ENCODE measurements around the gene KCNAB2.

KCNAB2 gene

DNA sequence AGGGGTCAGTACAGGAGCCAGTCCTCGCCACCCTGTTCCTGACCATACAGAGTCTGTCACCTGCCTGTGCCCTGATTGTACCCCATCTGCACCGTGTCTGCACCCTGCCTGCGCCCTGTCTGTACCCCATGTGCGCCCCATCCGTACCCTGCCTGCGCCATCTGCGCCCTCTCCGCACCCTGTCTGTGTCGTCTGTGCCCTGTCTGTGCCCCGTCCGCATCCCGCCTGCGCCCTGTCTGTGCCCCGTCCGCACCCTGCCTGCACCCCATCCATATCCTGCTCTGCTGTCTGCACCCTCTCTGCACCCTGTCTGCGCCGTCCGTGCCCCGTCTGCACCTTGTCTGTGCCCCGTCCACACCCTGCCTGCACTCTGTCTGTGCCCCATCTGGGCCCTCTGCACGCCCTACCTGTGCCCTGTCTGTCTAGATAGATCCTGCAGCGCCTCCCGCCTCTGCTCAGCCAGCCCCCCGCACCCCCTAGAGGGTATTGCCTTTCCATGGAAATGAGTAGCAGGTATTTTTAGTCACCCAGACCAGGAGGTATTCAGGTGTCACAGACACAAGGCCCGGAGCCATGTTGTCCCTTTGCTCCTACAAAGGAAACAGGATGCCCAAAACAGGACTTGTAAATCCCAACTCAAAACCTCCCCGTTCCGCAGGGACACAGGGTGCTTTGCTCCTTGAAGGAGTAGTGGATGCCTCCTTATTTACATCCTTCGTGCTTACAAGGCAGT lies 45.8 kb upstream of the KCNAB2 start:
- H3K27me3 Mint-ChIP-seq (ENCODE audit: low read depth) = peaks cover 13% of the 10 kb centered on the region
- no peak overlapping the region for H3K4me3 Mint-ChIP-seq
- H3K27ac Mint-ChIP-seq = no peak overlapping the region
- no peaks in the 10 kb centered on the region for H3K9me3 Mint-ChIP-seq
- TF ChIP-seq, protein P1, sequence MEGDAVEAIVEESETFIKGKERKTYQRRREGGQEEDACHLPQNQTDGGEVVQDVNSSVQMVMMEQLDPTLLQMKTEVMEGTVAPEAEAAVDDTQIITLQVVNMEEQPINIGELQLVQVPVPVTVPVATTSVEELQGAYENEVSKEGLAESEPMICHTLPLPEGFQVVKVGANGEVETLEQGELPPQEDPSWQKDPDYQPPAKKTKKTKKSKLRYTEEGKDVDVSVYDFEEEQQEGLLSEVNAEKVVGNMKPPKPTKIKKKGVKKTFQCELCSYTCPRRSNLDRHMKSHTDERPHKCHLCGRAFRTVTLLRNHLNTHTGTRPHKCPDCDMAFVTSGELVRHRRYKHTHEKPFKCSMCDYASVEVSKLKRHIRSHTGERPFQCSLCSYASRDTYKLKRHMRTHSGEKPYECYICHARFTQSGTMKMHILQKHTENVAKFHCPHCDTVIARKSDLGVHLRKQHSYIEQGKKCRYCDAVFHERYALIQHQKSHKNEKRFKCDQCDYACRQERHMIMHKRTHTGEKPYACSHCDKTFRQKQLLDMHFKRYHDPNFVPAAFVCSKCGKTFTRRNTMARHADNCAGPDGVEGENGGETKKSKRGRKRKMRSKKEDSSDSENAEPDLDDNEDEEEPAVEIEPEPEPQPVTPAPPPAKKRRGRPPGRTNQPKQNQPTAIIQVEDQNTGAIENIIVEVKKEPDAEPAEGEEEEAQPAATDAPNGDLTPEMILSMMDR (IDR thresholded peaks at IDR 0.05; ENCODE audit: unreplicated experiment in 3 of 3) = no peak
- peaks cover 21% of the 10 kb centered on the region for H3K4me1 Mint-ChIP-seq
- H3K36me3 Mint-ChIP-seq (ENCODE audit: low read depth) = no peaks in the 10 kb centered on the region

DNA sequence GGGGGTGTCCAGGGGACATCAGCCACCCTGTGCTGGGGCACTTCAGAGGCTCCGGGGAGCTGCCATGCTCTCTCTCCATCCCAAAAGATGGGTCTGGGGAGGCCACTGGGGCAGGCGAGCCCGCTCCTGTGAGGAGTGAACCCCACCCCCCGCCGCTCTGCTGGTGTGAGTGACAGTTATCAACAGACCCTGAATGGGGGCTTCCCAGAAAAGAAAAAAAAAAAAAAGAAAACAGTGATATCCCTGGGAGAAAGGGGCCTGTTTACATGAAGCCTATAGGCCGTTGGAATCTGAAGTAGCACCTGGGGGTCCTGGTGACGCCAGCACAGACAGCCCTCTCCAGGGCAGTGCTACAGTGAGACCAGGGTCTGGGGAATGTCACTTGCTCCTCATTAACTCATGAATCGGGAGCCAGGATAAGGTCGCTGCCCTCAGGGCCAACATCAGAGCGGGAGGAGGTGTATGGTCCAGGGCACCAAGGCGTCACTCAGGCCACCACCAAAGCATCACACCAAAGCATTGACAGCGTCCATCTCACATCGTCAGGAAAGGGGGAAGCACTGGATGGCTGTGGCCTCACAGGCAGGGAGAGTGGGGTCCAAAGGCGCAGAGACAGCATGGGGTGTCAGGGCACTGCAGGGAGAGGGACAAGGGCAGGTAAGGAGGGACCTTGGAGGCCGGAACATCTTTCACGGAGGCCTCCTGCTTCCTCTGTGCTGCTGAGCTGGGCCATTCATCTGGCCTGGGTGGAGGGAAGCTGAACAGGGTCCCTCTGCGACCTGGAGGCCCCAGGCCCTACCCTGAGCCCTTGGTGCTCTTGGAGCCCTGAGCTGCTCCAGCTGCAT lies 45.0 kb upstream of the KCNAB2 start:
- TF ChIP-seq, protein P1 (IDR thresholded peaks at IDR 0.05; ENCODE audit: unreplicated experiment in 3 of 3) = no peak
- H3K9me3 Mint-ChIP-seq = no peaks in the 10 kb centered on the region
- H3K27ac Mint-ChIP-seq = no peak overlapping the region
- peaks cover 13% of the 10 kb centered on the region for H3K27me3 Mint-ChIP-seq (ENCODE audit: low read depth)
- peaks cover 21% of the 10 kb centered on the region for H3K4me1 Mint-ChIP-seq
- peak overlapping the region in 1 of 3 experiments; percentile 46 for H3K4me3 Mint-ChIP-seq
- no peaks in the 10 kb centered on the region for H3K36me3 Mint-ChIP-seq (ENCODE audit: low read depth)

DNA sequence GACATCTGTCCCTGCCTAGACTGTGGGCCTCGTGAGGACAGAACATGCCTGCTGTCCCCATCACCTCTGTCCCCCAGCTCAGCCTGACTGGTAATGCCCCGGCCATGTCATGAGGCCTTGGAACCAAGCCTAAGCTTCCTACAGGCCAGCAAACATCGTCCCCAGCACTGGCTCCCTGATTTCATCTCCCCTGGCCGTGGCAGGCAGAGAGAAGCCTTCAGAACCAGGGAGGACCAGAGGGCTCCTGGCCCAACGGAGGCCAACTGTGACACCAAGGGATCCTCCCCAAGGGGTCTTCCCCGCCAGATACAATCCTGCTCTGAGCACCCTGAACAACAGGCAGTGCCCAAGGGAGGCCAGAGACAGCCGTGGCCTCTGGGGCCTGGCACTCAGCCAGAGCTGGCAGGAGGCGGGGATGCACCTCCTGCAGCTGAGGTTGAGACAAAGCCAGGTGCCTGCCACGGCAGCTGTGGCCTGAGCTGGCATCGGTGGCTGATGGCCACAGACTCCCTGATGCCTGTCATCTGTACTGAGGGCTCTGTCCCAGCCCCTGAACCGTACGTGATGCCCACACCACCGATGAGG lies 43.6 kb upstream of the KCNAB2 start:
- peaks cover 21% of the 10 kb centered on the region for H3K4me1 Mint-ChIP-seq
- no peaks in the 10 kb centered on the region for H3K9me3 Mint-ChIP-seq

DNA sequence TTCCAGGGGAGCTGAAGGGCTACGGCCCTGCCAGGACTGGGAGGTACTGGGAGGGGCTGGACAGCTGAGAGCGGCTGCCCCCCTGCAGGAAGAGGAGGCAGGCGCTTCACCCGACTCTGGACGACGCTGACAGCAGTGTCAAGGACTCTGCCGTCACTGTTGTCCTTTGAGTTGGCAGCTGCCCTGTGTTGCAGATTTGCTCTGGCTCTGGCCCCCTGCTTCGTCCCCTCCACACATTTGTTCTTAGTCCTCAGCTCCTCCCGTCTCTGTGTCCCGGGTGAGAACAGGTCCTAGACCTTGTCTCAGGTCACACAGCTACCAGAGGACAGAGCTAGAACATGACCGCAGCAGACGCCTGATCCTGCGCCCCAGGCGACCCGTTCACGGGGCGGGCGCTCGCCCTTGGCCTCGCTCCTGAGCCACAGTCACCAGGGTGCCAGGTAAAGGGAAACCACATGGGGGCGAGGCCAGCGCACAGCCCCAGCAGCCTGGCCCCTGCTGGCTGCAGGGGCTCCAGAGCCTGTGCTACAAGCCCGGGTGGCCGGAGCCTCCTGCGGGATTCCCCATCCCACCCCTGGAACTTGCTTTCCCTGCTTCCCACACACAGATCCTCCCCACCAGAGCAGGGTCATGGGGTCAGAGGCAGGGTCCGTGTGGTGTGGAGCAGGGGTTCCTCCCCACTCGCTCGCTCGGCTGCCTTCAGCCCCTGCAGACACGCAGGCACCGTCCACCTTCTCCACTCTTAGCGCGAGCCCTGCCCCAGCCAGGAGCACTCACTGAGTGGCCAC lies 42.8 kb upstream of the KCNAB2 start:
- no peaks in the 10 kb centered on the region for H3K36me3 Mint-ChIP-seq (ENCODE audit: low read depth)
- no peak overlapping the region for H3K4me3 Mint-ChIP-seq
- peaks cover 11% of the 10 kb centered on the region for H3K27me3 Mint-ChIP-seq (ENCODE audit: low read depth)
- TF ChIP-seq, protein P1 (IDR thresholded peaks at IDR 0.05; ENCODE audit: unreplicated experiment in 3 of 3) = no peak
- H3K9me3 Mint-ChIP-seq = no peaks in the 10 kb centered on the region
- peak overlapping the region in 2 of 3 experiments; percentile 3 to 23 for H3K27ac Mint-ChIP-seq
- peaks cover 21% of the 10 kb centered on the region for H3K4me1 Mint-ChIP-seq

More for the DNA sequence above, 43.6 kb upstream of the KCNAB2 start:
- Mint-ChIP-seq H3K4me3 (no peak overlapping the region), H3K36me3 (ENCODE audit: low read depth) (no peaks in the 10 kb centered on the region), H3K27ac (no peak overlapping the region), H3K27me3 (ENCODE audit: low read depth) (peaks cover 13% of the 10 kb centered on the region)
- TF ChIP-seq, protein P1 (IDR thresholded peaks at IDR 0.05; ENCODE audit: unreplicated experiment in 3 of 3) = no peak

DNA sequence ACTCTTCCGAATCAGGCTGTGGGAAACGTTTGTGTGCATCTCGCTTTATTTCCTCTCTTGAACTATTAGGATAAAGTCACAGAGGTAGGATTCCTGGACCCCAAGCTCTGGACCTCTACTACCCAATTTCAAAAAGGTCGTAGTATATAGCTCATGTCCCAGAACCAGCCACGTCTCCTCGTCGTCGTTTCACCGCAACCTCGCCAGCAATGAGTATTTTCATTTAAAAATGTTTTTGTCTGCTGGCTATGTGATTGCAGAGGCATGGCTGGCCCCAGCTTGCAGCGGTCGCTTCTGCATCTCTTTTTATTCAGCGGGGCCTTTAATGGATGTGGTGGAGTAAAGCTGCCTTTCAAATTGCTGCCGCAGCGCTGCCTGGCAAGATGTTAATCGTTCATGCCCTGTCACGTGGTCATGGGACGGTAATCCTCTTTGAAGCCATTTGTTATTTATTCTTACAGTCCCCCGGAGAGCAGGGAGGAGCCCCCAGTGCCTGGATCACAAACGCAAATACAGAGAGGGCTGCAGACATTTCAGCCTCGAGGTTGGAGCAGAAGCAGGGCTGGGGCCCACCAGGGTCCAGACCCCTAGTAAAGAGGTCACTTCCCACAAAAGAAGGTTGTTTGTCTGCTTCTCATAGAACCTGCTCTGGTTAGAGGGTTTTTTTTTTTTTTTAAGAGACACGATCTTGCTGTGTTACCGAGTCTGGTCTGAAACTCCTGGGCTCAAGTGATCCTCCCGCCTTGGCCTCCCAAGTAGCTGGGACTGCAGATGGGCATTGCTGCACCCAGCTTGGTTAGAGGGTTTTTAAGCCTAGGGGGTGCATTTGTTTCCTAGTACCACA lies 41.9 kb upstream of the KCNAB2 start:
- H3K36me3 Mint-ChIP-seq (ENCODE audit: low read depth) = no peaks in the 10 kb centered on the region
- H3K9me3 Mint-ChIP-seq = no peaks in the 10 kb centered on the region
- no peak overlapping the region for H3K4me3 Mint-ChIP-seq
- TF ChIP-seq, protein P1 (IDR thresholded peaks at IDR 0.05; ENCODE audit: unreplicated experiment in 3 of 3) = no peak
- peaks cover 9% of the 10 kb centered on the region for H3K27me3 Mint-ChIP-seq (ENCODE audit: low read depth)
- peak overlapping the region; percentile 3 to 23 (median 4) for H3K27ac Mint-ChIP-seq
- H3K4me1 Mint-ChIP-seq = peaks cover 21% of the 10 kb centered on the region

Measured in nephron (organoid).